Ovary (tissue), 9 donors: ENCODE data around the gene NSL1. TPM values are rescaled to one million over a fixed set of nuclear protein-coding genes. Genes with fewer than 3 reads are reported as not detected.
"Not testable (repeated sequence)": the region's sequence is repeated elsewhere in the genome, so short reads cannot be mapped to it uniquely, and the experiment has no call there.

Experiments
- DNase-seq, 5 donors: peaks; one replicate each; pipeline ENCODE4 v3.0.0-alpha.2; 2019 to 2020
- H3K27ac ChIP-seq, 2 donors: fragments of 200-600 bp; one replicate each; pipeline versions ENCODE4 v1.5.1 to v1.8.0; 2019 to 2022
- H3K27me3 ChIP-seq: fragments of 200-600 bp; one replicate; pipeline ENCODE4 v1.8.0; 2022
- H3K36me3 ChIP-seq: fragments of 200-600 bp; sonication (generic); one replicate; pipeline ENCODE4 v1.5.1; 2019
- H3K4me1 ChIP-seq: one replicate; pipeline ENCODE4 v1.8.1; 2013; ENCODE audit warnings: mild to moderate bottlenecking, moderate library complexity; ENCODE audit not compliant: insufficient read depth
- H3K4me3 ChIP-seq: fragments of 200-600 bp; sonication (generic); one replicate; pipeline ENCODE4 v1.5.1; 2017
- H3K9me3 ChIP-seq, 2 donors: fragments of 200-600 bp in 1 of 2; sonication (generic) in 1 of 2; one replicate each; pipeline versions ENCODE4 v1.5.1 to v1.8.1; 2013 to 2019; ENCODE audit warnings: mild to moderate bottlenecking in 1 of 2, moderate library complexity in 1 of 2
- EP300 ChIP-seq: sonication (generic); formaldehyde crosslinking; IDR thresholded peaks from one replicate; pipeline ENCODE4 v1.6.1; 2017; ENCODE audit warnings: antibody characterized with exemption
- POLR2A ChIP-seq: fragments of 450-650 bp; IDR thresholded peaks from one replicate; pipeline ENCODE4 v1.6.1; 2017; ENCODE audit warnings: antibody characterized with exemption, mild to moderate bottlenecking, moderate library complexity
- WGBS, 3 donors: extraction: QIAGEN DNeasy Blood & Tissue Kit in 1 of 3; methylation state at CpG; one replicate each; pipeline versions ENCODE4 v1.1.5 to v1.1.7; 2013 to 2017; 5-methylcytosine and 5-hydroxymethylcytosine counted together
- intact Hi-C, 4 donors: fragments of 100-400 bp; cut with DNase I; formaldehyde crosslinking; loops; one replicate each; pipeline versions ENCODE4 v1.11.0 to v1.15.1; 2022 to 2023
- polyA plus RNA-seq, 2 donors: library from polyadenylated mRNA; stranded (reverse); fragments of 200-250 nt in 1 of 2; fragments of 350-450 nt in 1 of 2; fragmentation: Illumina TruSeq in 1 of 2; extraction: RNeasy Lipid Tissue Mini Kit (QIAGEN cat#74804) in 1 of 2; gene quantifications; one replicate each; pipeline ENCODE4 v1.2.3, GENCODE V29; 2013 to 2014
- total RNA-seq, 7 donors: library from RNA; depleted of rRNA in 2 of 7; stranded (reverse); fragments of >200 nt in 2 of 7; fragmentation: NEBNext Ultra II Directional in 3 of 7; extraction: Animal tissue kit (Norgen Biotek cat#: 25700) in 3 of 7; gene quantifications; one replicate each; pipeline versions ENCODE4 v1.1.0 to v1.2.4, GENCODE V29; 2016 to 2023
- TF ChIP-seq, protein P1 (sequence below), 3 donors: fragments of 450-650 bp in 2 of 3; fragments of 200-600 bp in 1 of 3; IDR thresholded peaks; one replicate each; pipeline versions ENCODE4 v1.5.1 to v1.8.0; 2016 to 2022; ENCODE audit warnings: antibody characterized with exemption in 3 of 3, mild to moderate bottlenecking in 1 of 3
- donor health status: DM: no; HTN: no; CAD: no; lungs with moderate emphysema.
- donor health status: DM: no; HTN: no; CAD: no.
- donor health status: Bipolar disorder and iron deficiency.
- donor health status: DM: yes; HTN: yes; CAD: no.
- donor health status: DM: no; HTN: no; CAD: no.
- donor health status: DM: yes; HTN: yes; CAD: no.

Gene NSL1
- total and polyA plus RNA-seq, 9 donors, result 17.2 to 35.2 (median 29.1) TPM

DNA sequence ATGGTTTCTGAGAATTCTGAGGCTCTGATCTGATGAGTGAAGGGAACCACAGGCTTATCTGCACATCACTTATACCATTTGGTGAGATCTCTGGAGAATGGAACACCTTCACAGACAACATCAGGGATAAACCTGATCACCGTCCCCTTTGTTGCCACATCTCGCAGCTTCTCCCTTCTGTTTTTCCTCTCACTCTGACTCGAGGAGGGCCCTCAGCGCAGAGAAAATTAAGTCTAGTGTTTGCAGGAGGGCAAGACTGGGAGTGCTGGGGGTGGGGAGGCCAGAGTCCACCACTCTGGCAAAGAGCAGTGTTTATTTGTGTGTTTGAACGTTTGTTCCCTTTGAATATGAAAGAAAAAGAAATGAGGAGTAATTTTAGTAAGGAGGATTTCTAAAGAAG, 63.0 kb downstream of the NSL1 start:
- TF ChIP-seq EP300 (no peak), POLR2A (no peak)
- TF ChIP-seq, protein P1, sequence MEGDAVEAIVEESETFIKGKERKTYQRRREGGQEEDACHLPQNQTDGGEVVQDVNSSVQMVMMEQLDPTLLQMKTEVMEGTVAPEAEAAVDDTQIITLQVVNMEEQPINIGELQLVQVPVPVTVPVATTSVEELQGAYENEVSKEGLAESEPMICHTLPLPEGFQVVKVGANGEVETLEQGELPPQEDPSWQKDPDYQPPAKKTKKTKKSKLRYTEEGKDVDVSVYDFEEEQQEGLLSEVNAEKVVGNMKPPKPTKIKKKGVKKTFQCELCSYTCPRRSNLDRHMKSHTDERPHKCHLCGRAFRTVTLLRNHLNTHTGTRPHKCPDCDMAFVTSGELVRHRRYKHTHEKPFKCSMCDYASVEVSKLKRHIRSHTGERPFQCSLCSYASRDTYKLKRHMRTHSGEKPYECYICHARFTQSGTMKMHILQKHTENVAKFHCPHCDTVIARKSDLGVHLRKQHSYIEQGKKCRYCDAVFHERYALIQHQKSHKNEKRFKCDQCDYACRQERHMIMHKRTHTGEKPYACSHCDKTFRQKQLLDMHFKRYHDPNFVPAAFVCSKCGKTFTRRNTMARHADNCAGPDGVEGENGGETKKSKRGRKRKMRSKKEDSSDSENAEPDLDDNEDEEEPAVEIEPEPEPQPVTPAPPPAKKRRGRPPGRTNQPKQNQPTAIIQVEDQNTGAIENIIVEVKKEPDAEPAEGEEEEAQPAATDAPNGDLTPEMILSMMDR (IDR thresholded peaks at IDR 0.05), result no peak
- no peak overlapping the region for H3K27ac ChIP-seq
- 75 to 79% (median 79%) methylated on average over 5 of the region's 5 CpGs for whole genome bisulfite sequencing, 3 donors
- H3K4me1 ChIP-seq, result no peaks in the 10 kb centered on the region
- H3K36me3 ChIP-seq, result no peaks in the 10 kb centered on the region
- intact Hi-C loops, result no loop called here
- no peak overlapping the region for H3K4me3 ChIP-seq
- no peaks in the 10 kb centered on the region for H3K9me3 ChIP-seq
- H3K27me3 ChIP-seq, result no peaks in the 10 kb centered on the region
- DNase-seq, result no peak

DNA sequence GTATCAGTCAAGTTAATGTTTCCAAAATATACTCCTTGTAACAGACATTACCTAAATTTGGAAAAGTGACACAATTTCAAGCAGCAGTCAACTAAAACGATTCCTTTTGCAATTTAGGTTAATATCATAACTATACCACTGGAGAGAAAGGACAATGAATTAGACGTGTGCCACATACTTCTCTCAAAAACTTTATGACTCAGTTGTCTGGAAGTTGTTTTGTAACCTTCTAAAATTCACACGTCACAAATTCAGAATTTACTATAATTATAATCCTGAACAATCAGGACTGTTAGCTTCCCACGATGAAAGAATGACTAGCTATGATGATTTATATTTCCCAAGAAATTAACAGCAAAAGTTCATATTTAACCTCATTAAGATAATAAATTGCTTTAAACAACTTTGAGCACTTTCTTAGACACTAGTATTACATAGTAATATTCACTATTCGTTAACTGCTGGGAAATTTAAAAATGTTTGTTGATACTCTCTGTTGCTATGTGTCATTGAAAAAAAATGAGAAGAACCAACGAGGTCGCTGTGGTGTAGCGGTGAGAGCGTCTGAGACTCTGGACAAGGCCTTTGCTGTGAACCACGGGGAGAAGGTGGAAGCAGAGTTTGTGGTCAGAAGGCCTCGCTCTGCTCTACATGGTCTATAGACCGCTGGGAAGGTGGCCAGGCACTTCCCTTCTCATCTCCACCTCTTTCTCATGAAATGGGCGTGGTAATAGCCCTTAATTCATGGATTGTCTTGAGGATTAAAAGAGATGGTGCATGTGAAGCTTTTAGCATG, 64.0 kb downstream of the NSL1 start:
- H3K27me3 ChIP-seq, result no peaks in the 10 kb centered on the region
- TF ChIP-seq EP300 (no peak), POLR2A (no peak)
- TF ChIP-seq, protein P1 (IDR thresholded peaks at IDR 0.05), result no peak
- no peaks in the 10 kb centered on the region for H3K4me1 ChIP-seq
- intact Hi-C loops, result no loop called here
- H3K36me3 ChIP-seq, result no peaks in the 10 kb centered on the region
- H3K9me3 ChIP-seq, result no peaks in the 10 kb centered on the region
- 75 to 81% (median 79%) methylated on average over 13 of the region's 13 CpGs for WGBS, 3 donors
- H3K27ac ChIP-seq, result no peak overlapping the region
- H3K4me3 ChIP-seq, result no peak overlapping the region
- no peak for DNase-seq

DNA sequence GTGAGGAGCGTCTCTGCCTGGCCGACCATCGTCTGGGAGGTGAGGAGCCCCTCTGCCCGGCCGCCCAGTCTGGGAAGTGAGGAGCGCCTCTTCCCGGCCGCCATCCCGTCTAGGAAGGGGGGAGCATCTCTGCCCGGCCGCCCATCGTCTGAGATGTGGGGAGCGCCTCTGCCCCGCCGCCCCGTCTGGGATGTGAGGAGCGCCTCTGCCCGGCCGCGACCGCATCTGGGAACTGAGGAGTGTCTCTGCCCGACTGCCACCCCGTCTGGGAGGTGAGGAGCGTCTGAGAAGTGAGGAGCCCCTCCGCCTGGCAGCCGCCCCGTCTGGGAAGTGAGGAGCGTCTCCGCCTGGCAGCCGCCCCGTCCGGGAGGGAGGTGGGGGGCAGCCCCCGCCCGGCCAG, 66.9 kb downstream of the NSL1 start:
- H3K27ac ChIP-seq, DNase-seq, intact Hi-C loops, H3K27me3 ChIP-seq, H3K36me3 ChIP-seq, H3K9me3 ChIP-seq, H3K4me1 ChIP-seq, H3K4me3 ChIP-seq: not testable (repeated sequence)
- WGBS, 3 donors, result 83 to 96% (median 95%) methylated on average over 11 to 29 of the region's 34 CpGs

DNA sequence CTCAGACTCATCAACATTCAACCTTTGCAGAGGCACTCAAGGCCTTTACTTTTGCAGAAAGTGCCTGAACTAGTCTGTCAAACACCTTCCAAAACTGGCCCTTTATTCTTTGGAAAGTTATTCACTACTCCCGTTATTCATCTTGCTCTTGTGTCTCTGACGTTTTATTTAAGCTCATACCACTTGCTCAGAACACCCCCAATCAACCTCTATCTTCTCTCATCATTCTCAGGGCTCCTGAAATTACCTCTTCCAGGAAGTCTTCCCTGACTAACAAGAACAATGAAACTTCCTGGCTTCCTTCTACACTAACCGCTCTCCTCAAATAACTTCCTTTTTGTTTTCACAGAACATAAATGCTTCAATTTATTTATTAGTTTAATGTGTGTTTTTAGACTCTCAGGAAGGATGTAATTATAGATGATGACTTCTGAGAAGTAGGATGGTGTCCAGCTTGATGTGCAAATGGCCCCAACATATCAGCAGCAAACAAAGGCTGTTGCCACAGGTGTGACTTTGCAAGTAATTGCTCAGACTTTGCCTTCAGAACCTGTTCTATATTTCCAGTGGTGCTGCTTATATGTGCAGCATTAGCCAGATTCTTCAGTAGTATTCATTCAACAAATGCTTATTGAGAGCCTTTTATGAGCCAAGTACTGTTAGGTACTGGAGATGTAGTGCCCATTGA, 69.2 kb downstream of the NSL1 start:
- Histone ChIP-seq H3K27me3 (no peaks in the 10 kb centered on the region), H3K36me3 (no peaks in the 10 kb centered on the region), H3K27ac (no peak overlapping the region), H3K4me1 (no peaks in the 10 kb centered on the region), H3K4me3 (no peak overlapping the region), H3K9me3 (no peaks in the 10 kb centered on the region)
- TF ChIP-seq, protein P1 (IDR thresholded peaks at IDR 0.05), result no peak
- TF ChIP-seq EP300 (no peak), POLR2A (no peak)
- WGBS, 3 donors, result 71 to 78% (median 75%) methylated on average over 3 of the region's 3 CpGs
- intact Hi-C loops, result no loop called here
- DNase-seq, result no peak
